ENCODE measurements around the gene ARID1B.

The ARID1B gene

DNA sequence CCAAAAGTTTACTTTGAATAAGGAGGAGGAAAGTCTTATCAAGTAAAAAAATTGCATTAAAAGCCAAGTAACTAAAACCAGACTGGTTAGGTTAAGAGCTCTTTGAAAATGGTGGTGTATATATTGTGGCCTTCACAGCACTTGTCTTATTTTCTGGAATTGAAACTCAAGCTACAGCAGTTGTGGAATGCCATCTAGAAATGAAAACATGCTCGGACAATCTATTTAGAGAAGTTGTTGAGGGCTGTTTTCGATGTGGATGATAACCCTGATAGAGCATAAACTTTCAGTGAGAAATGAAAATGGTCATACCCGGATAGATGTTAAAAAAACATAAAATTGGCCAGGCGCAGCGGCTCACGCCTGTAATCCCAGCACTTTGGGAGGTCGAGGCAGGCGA, 47.0 kb downstream of the ARID1B start:
- Histone ChIP-seq H3K9ac (ENCODE audit: low read depth in 1 of 2, low read length in 2 of 2) (no peak overlapping the region), H3K9me3 (ENCODE audit: control insufficient read depth in 1 of 2, low read length in 2 of 2) (no peaks in the 10 kb centered on the region), H3K36me3 (ENCODE audit: control insufficient read depth in 1 of 2, insufficient read depth in 2 of 2, low read length in 2 of 2) (peaks cover 0 to 1% of the 10 kb centered on the region in 2 donors), H3K27ac (ENCODE audit: low read depth, low read length) (no peak overlapping the region), H3K27me3 (ENCODE audit: control insufficient read depth in 1 of 2, insufficient read depth in 2 of 2, low read length in 2 of 2) (no peaks in the 10 kb centered on the region), H3K4me3 (ENCODE audit: low read depth in 1 of 2, low read length in 2 of 2) (no peak overlapping the region), H3K4me1 (ENCODE audit: control insufficient read depth in 1 of 2, insufficient read depth in 2 of 2, low read length in 2 of 2) (peaks cover 0 to 20% of the 10 kb centered on the region in 2 donors)

DNA sequence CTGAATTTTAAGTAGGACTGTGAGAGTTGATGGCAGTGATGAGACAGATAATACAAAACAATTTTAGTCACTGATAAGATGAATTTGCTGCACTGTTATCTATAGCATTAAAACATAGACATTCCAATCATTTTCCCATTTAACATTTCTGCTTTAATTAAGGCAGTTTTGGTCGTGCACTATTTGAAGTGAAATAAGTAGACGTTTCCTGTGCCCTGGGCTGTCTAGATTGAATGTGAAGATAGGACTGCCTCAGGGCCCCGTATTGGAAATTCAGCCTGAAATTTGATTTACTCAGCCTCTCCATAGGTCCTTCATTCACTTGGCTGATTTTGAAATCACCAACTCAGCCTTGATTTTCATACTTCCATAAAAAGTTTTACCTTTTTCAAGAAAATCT, 48.3 kb downstream of the ARID1B start:
- Histone ChIP-seq H3K36me3 (ENCODE audit: control insufficient read depth in 1 of 2, insufficient read depth in 2 of 2, low read length in 2 of 2) (peaks cover 5 to 12% of the 10 kb centered on the region in 2 donors), H3K4me3 (ENCODE audit: low read depth in 1 of 2, low read length in 2 of 2) (no peak overlapping the region), H3K27me3 (ENCODE audit: control insufficient read depth in 1 of 2, insufficient read depth in 2 of 2, low read length in 2 of 2) (no peaks in the 10 kb centered on the region), H3K4me1 (ENCODE audit: control insufficient read depth in 1 of 2, insufficient read depth in 2 of 2, low read length in 2 of 2) (peaks cover 0 to 16% of the 10 kb centered on the region in 2 donors), H3K9ac (ENCODE audit: low read depth in 1 of 2, low read length in 2 of 2) (no peak overlapping the region), H3K27ac (ENCODE audit: low read depth, low read length) (no peak overlapping the region), H3K9me3 (ENCODE audit: control insufficient read depth in 1 of 2, low read length in 2 of 2) (no peaks in the 10 kb centered on the region)

DNA sequence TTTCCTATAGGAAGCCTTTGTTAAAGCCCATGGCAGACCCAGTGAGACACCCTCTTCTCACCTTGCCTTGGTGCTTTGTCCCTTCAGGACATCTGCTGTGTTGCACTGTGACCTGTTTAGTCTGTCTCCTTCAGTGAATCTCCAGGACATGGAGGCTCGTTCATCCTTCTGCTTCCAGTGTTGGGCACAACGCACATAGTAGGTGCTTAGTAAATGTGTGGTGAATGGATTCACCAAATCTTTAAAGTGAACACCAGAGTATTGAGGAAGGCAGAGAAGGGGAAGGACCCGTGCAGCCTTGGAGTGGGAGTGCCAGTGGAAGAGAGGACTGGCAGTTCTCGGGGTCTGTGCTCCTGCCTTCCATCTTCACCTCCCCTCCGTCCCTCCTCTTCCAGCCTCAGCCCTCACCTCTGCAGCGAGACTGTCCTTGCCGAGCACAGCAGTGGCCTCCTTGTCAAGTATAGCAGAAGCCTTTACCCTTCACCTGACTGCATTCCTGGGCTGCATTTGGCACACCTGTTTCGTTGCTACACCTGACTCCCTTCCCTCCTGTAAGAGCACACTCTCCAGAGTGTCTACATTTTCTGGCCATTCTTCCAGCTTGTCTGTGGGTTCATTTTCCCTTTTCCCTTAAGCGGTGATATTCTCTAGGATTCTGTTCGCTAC, 49.2 kb downstream of the ARID1B start:
- no peak overlapping the region for H3K27ac ChIP-seq (ENCODE audit: low read depth, low read length)
- peaks cover 0 to 16% of the 10 kb centered on the region in 2 donors for H3K4me1 ChIP-seq (ENCODE audit: control insufficient read depth in 1 of 2, insufficient read depth in 2 of 2, low read length in 2 of 2)
- H3K9ac ChIP-seq (ENCODE audit: low read depth in 1 of 2, low read length in 2 of 2): no peak overlapping the region

DNA sequence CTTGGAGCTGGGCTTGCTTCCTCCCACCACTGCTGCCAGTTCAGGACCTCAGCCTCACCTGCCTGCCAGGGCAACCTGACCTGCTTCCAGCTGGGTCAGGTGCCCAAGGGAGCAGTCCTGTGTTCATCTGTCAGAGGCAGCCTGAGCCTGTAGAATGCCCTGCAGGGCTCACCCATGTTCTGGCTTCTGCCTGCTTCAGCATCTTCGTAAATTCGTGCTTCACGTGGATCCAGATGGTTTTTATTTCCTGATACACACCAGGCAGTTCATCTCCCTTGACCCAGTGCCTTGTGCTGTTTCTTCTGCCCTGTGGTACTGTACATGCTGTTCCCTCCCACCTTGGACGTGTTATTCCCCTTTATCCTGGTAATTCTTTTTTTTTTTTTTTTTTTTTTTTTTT, 50.2 kb downstream of the ARID1B start:
- peaks cover 5 to 12% of the 10 kb centered on the region in 2 donors for H3K36me3 ChIP-seq (ENCODE audit: control insufficient read depth in 1 of 2, insufficient read depth in 2 of 2, low read length in 2 of 2)
- H3K4me3 ChIP-seq (ENCODE audit: low read depth in 1 of 2, low read length in 2 of 2): no peak overlapping the region
- H3K27ac ChIP-seq (ENCODE audit: low read depth, low read length): no peak overlapping the region
- peaks cover 0 to 15% of the 10 kb centered on the region in 2 donors for H3K4me1 ChIP-seq (ENCODE audit: control insufficient read depth in 1 of 2, insufficient read depth in 2 of 2, low read length in 2 of 2)
- H3K27me3 ChIP-seq (ENCODE audit: control insufficient read depth in 1 of 2, insufficient read depth in 2 of 2, low read length in 2 of 2): no peaks in the 10 kb centered on the region
- no peak overlapping the region for H3K9ac ChIP-seq (ENCODE audit: low read depth in 1 of 2, low read length in 2 of 2)
- no peaks in the 10 kb centered on the region for H3K9me3 ChIP-seq (ENCODE audit: control insufficient read depth in 1 of 2, low read length in 2 of 2)

More for the DNA sequence above, 49.2 kb downstream of the ARID1B start:
- H3K27me3 ChIP-seq (ENCODE audit: control insufficient read depth in 1 of 2, insufficient read depth in 2 of 2, low read length in 2 of 2): no peaks in the 10 kb centered on the region
- no peaks in the 10 kb centered on the region for H3K9me3 ChIP-seq (ENCODE audit: control insufficient read depth in 1 of 2, low read length in 2 of 2)
- no peak overlapping the region for H3K4me3 ChIP-seq (ENCODE audit: low read depth in 1 of 2, low read length in 2 of 2)
- H3K36me3 ChIP-seq (ENCODE audit: control insufficient read depth in 1 of 2, insufficient read depth in 2 of 2, low read length in 2 of 2): peaks cover 5 to 12% of the 10 kb centered on the region in 2 donors

DNA sequence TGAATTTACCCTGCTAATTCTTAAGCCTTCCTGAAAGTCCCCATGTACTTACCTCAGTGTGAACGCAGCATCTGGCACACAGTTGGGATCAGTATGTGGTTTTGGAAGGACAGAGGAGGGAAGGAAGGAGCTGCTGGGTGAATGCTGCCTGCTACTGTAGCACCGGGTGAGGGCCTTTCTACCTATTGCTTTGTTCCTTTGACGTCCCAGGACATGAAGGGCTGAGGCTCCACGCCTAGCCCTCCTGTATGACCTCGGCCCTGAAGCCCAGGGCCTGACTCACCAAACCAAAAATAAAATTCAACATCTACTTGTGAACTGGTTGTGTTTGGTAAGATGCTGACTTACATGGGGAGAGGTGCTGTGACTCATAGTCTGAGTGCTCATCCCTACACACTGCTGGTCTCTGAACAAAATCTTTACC, 51.1 kb downstream of the ARID1B start:
- H3K4me1 ChIP-seq (ENCODE audit: control insufficient read depth in 1 of 2, insufficient read depth in 2 of 2, low read length in 2 of 2): peaks cover 0 to 7% of the 10 kb centered on the region in 2 donors
- no peak overlapping the region for H3K27ac ChIP-seq (ENCODE audit: low read depth, low read length)
- H3K9me3 ChIP-seq (ENCODE audit: control insufficient read depth in 1 of 2, low read length in 2 of 2): no peaks in the 10 kb centered on the region
- H3K36me3 ChIP-seq (ENCODE audit: control insufficient read depth in 1 of 2, insufficient read depth in 2 of 2, low read length in 2 of 2): peaks cover 5 to 12% of the 10 kb centered on the region in 2 donors
- H3K9ac ChIP-seq (ENCODE audit: low read depth in 1 of 2, low read length in 2 of 2): no peak overlapping the region
- H3K27me3 ChIP-seq (ENCODE audit: control insufficient read depth in 1 of 2, insufficient read depth in 2 of 2, low read length in 2 of 2): no peaks in the 10 kb centered on the region
- no peak overlapping the region for H3K4me3 ChIP-seq (ENCODE audit: low read depth in 1 of 2, low read length in 2 of 2)

DNA sequence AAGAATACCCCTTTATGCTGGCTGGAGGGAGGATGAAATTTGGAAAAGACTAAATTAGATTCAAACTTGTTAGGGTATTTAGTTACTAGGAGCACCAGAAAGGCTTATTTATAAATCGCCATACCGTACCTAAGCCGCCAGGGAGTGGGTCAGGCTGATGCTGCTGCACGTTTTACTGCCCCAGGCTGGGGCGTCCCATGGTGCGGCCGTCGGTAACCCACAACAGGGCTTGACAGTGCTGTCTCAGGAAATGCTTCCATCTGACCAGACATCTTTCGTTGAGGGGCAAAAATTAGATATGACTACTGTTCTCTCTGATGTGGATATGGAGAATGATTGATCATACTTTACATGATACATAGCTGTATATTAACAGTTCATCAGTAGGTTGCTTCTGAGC, 52.9 kb downstream of the ARID1B start:
- H3K4me3 ChIP-seq (ENCODE audit: low read depth in 1 of 2, low read length in 2 of 2): no peak overlapping the region
- no peaks in the 10 kb centered on the region for H3K27me3 ChIP-seq (ENCODE audit: control insufficient read depth in 1 of 2, insufficient read depth in 2 of 2, low read length in 2 of 2)
- H3K4me1 ChIP-seq (ENCODE audit: control insufficient read depth in 1 of 2, insufficient read depth in 2 of 2, low read length in 2 of 2): peaks cover 0 to 7% of the 10 kb centered on the region in 2 donors
- H3K36me3 ChIP-seq (ENCODE audit: control insufficient read depth in 1 of 2, insufficient read depth in 2 of 2, low read length in 2 of 2): peaks cover 5 to 12% of the 10 kb centered on the region in 2 donors
- no peak overlapping the region for H3K27ac ChIP-seq (ENCODE audit: low read depth, low read length)
- H3K9me3 ChIP-seq (ENCODE audit: control insufficient read depth in 1 of 2, low read length in 2 of 2): no peaks in the 10 kb centered on the region
- no peak overlapping the region for H3K9ac ChIP-seq (ENCODE audit: low read depth in 1 of 2, low read length in 2 of 2)

DNA sequence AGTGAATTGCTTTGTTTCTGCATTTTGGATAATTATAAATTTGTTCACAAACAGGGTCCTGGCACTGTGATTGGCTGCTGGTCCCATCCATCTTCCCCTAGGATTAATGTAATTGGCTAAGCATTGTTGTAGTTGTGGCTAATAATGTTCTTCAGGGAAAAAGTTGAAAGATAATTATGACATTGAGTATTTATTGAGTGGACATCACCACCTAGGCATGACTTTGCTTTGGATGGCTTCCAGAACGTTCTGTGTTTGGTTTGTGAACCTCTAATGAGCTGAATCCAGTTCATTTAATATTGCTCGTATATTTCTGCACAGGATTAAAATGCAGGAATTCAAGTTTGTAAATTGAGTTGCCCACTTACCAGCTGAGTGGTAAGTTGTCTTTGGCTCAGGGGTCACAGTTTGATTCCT, 55.1 kb downstream of the ARID1B start:
- Histone ChIP-seq H3K9me3 (ENCODE audit: control insufficient read depth in 1 of 2, low read length in 2 of 2) (no peaks in the 10 kb centered on the region), H3K27ac (ENCODE audit: low read depth, low read length) (no peak overlapping the region), H3K36me3 (ENCODE audit: control insufficient read depth in 1 of 2, insufficient read depth in 2 of 2, low read length in 2 of 2) (peaks cover 5 to 12% of the 10 kb centered on the region in 2 donors), H3K4me3 (ENCODE audit: low read depth in 1 of 2, low read length in 2 of 2) (no peak overlapping the region), H3K27me3 (ENCODE audit: control insufficient read depth in 1 of 2, insufficient read depth in 2 of 2, low read length in 2 of 2) (no peaks in the 10 kb centered on the region), H3K4me1 (ENCODE audit: control insufficient read depth in 1 of 2, insufficient read depth in 2 of 2, low read length in 2 of 2) (no peaks in the 10 kb centered on the region), H3K9ac (ENCODE audit: low read depth in 1 of 2, low read length in 2 of 2) (no peak overlapping the region)

DNA sequence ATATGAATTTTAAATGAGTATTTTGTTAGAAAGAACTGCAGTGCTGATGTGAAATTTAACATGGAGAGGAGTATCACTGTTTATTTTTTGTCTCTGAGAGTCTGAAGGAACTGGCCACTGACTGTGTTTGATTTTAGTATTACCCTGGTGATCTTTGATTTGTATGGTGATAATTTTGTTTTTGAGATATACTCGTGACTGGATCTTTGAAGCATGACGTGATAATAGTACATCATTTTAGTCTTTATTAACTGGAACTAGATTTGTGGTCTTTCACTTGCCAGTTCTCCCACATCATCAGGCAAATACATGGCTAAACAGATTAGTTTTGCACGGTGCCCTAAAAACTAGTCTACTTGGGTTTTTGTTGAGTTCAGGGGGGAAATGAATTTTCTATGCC, 55.5 kb downstream of the ARID1B start:
- no peaks in the 10 kb centered on the region for H3K4me1 ChIP-seq (ENCODE audit: control insufficient read depth in 1 of 2, insufficient read depth in 2 of 2, low read length in 2 of 2)
- H3K9me3 ChIP-seq (ENCODE audit: control insufficient read depth in 1 of 2, low read length in 2 of 2): no peaks in the 10 kb centered on the region
- H3K27me3 ChIP-seq (ENCODE audit: control insufficient read depth in 1 of 2, insufficient read depth in 2 of 2, low read length in 2 of 2): no peaks in the 10 kb centered on the region
- H3K27ac ChIP-seq (ENCODE audit: low read depth, low read length): no peak overlapping the region
- peaks cover 5 to 12% of the 10 kb centered on the region in 2 donors for H3K36me3 ChIP-seq (ENCODE audit: control insufficient read depth in 1 of 2, insufficient read depth in 2 of 2, low read length in 2 of 2)
- no peak overlapping the region for H3K4me3 ChIP-seq (ENCODE audit: low read depth in 1 of 2, low read length in 2 of 2)
- H3K9ac ChIP-seq (ENCODE audit: low read depth in 1 of 2, low read length in 2 of 2): no peak overlapping the region

DNA sequence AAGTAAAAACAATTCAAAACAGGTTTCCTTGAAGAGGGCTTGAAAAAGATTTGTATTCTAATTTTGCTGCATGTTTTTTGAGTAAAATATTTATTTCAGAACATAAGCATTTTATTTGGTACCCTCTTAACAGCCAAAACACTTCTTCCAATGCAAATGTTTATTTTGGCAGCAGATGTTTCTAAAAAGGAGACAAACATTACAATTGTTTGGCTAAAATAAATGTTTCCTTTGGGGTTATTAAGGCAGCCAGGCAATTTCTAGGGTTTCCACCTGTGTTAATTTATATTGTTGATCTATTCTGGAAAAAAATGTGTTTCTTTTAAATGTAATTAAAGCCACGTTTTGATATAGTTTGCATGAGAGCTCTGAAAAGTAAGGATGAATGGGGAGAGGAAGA, 56.6 kb downstream of the ARID1B start:
- H3K9me3 ChIP-seq (ENCODE audit: control insufficient read depth in 1 of 2, low read length in 2 of 2): no peaks in the 10 kb centered on the region
- no peak overlapping the region for H3K4me3 ChIP-seq (ENCODE audit: low read depth in 1 of 2, low read length in 2 of 2)
- no peak overlapping the region for H3K9ac ChIP-seq (ENCODE audit: low read depth in 1 of 2, low read length in 2 of 2)
- no peaks in the 10 kb centered on the region for H3K4me1 ChIP-seq (ENCODE audit: control insufficient read depth in 1 of 2, insufficient read depth in 2 of 2, low read length in 2 of 2)
- H3K27me3 ChIP-seq (ENCODE audit: control insufficient read depth in 1 of 2, insufficient read depth in 2 of 2, low read length in 2 of 2): no peaks in the 10 kb centered on the region
- H3K36me3 ChIP-seq (ENCODE audit: control insufficient read depth in 1 of 2, insufficient read depth in 2 of 2, low read length in 2 of 2): peaks cover 5 to 12% of the 10 kb centered on the region in 2 donors
- no peak overlapping the region for H3K27ac ChIP-seq (ENCODE audit: low read depth, low read length)

DNA sequence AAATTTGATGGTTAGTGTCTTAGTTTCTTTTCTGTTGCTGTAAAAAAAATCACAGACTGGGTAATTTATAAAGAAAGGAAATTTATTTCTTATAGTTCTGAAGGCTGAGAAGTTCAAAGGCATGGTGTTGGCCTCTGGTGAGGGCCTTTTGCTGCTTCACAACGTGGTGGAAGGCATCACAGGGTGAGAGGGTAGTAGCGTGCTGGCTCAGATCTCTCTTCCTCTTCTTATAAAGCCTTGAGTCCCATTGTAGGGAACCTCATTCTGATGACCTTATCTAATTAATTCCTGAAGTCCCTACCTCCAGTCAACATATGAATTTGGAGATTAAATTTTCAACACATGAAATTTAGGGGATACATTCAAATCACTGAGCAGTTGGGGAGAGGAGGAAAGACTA, 62.0 kb downstream of the ARID1B start:
- Histone ChIP-seq H3K4me1 (ENCODE audit: control insufficient read depth in 1 of 2, insufficient read depth in 2 of 2, low read length in 2 of 2) (peaks cover 8% of the 10 kb centered on the region in 2 donors), H3K9ac (ENCODE audit: low read depth in 1 of 2, low read length in 2 of 2) (no peak overlapping the region), H3K9me3 (ENCODE audit: control insufficient read depth in 1 of 2, low read length in 2 of 2) (no peaks in the 10 kb centered on the region), H3K27me3 (ENCODE audit: control insufficient read depth in 1 of 2, insufficient read depth in 2 of 2, low read length in 2 of 2) (no peaks in the 10 kb centered on the region), H3K36me3 (ENCODE audit: control insufficient read depth in 1 of 2, insufficient read depth in 2 of 2, low read length in 2 of 2) (no peaks in the 10 kb centered on the region), H3K4me3 (ENCODE audit: low read depth in 1 of 2, low read length in 2 of 2) (no peak overlapping the region), H3K27ac (ENCODE audit: low read depth, low read length) (no peak overlapping the region)
